OCI-LY1 (cell line): ENCODE measurements around the gene VAV2.

ENCODE experiments used
- H2AFZ ChIP-seq: fragments of 200-600 bp; sonication (generic), shearing (Covaris generic); 2 replicates; pipeline ENCODE4 v1.6.0; 2014; ENCODE audit warnings: antibody characterized with exemption, mild to moderate bottlenecking, low read length
- H3F3A ChIP-seq: fragments of 200-600 bp; sonication (generic), shearing (Covaris generic); 2 replicates; pipeline ENCODE4 v1.6.0; 2014; ENCODE audit warnings: mild to moderate bottlenecking, antibody characterized with exemption, low read length, moderate library complexity; ENCODE audit not compliant: insufficient read depth
- H3K27ac ChIP-seq: fragments of 200-600 bp; sonication (generic); 2 replicates; pipeline ENCODE4 v1.5.1; 2014; ENCODE audit warnings: low read length, mixed run types, mild to moderate bottlenecking, low read depth; ENCODE audit not compliant: poor library complexity, severe bottlenecking
- H3K27me3 ChIP-seq: fragments of 200-600 bp; sonication (generic); 2 replicates; pipeline ENCODE4 v1.6.0; 2014; ENCODE audit warnings: antibody characterized with exemption, mild to moderate bottlenecking, low read length, moderate library complexity; ENCODE audit not compliant: insufficient read depth
- H3K36me3 ChIP-seq: fragments of 200-600 bp; sonication (generic); 2 replicates; pipeline ENCODE4 v1.6.1; 2014; ENCODE audit warnings: mild to moderate bottlenecking, antibody characterized with exemption, low read length, moderate library complexity, mixed read lengths; ENCODE audit not compliant: insufficient read depth
- H3K4me1 ChIP-seq: fragments of 200-600 bp; sonication (generic); 2 replicates; pipeline ENCODE4 v1.5.1; 2014; ENCODE audit warnings: mild to moderate bottlenecking, low read length, moderate library complexity; ENCODE audit not compliant: insufficient read depth, severe bottlenecking
- H3K4me2 ChIP-seq: fragments of 200-600 bp; sonication (generic), shearing (Covaris generic); 2 replicates; pipeline ENCODE4 v1.6.1; 2014; ENCODE audit warnings: low read length
- H3K4me3 ChIP-seq: fragments of 200-600 bp; sonication (generic); 2 replicates; pipeline ENCODE4 v1.5.1; 2014; ENCODE audit warnings: low read length, low read depth, mild to moderate bottlenecking, mixed read lengths; ENCODE audit not compliant: poor library complexity, severe bottlenecking
- H3K79me2 ChIP-seq: fragments of 200-600 bp; shearing (Covaris generic); 2 replicates; pipeline ENCODE4 v1.6.1; 2016; ENCODE audit warnings: mixed run types, low read length, mixed read lengths; ENCODE audit not compliant: insufficient read depth
- H3K9ac ChIP-seq: fragments of 200-600 bp; sonication (generic), shearing (Covaris generic); 2 replicates; pipeline ENCODE4 v1.6.1; 2014; ENCODE audit warnings: mild to moderate bottlenecking, low read length, mixed read lengths
- H3K9me2 ChIP-seq: fragments of 200-600 bp; sonication (generic), shearing (Covaris generic); 2 replicates; pipeline ENCODE4 v1.6.1; 2014; ENCODE audit warnings: low read depth, mild to moderate bottlenecking, low read length, mixed read lengths
- H3K9me3 ChIP-seq: fragments of 200-600 bp; shearing (Covaris generic); 2 replicates; pipeline ENCODE4 v1.6.1; 2014; ENCODE audit warnings: low read length, mixed read lengths
- H4K20me1 ChIP-seq: fragments of 200-600 bp; sonication (generic), shearing (Covaris generic); 2 replicates; pipeline ENCODE4 v1.6.0; 2016; ENCODE audit warnings: mild to moderate bottlenecking, low read length; ENCODE audit not compliant: insufficient read depth
- CTCF ChIP-seq: fragments of 200-600 bp; sonication (generic), shearing (Covaris generic); IDR thresholded peaks from 2 replicates; pipeline ENCODE4 v1.5.1; 2017; ENCODE audit warnings: mild to moderate bottlenecking, antibody characterized with exemption, low read length, moderate library complexity, mixed read lengths
- EZH2 ChIP-seq: fragments of 200-600 bp; sonication (generic), shearing (Covaris generic); IDR thresholded peaks from 2 replicates; pipeline ENCODE4 v1.8.0; 2017; ENCODE audit warnings: borderline replicate concordance, mixed run types, mild to moderate bottlenecking, antibody characterized with exemption, low read length, moderate library complexity, mixed read lengths

VAV2 gene

GRCh38 chr9:133758228-133758627 lies 233.9 kb downstream of the VAV2 start:
- H3K4me2 ChIP-seq = no peak overlapping the region
- no peaks in the 10 kb centered on the region for H3F3A ChIP-seq
- H2AFZ ChIP-seq = no peak overlapping the region
- no peaks in the 10 kb centered on the region for H4K20me1 ChIP-seq
- H3K9me3 ChIP-seq = no peaks in the 10 kb centered on the region
- H3K79me2 ChIP-seq = no peaks in the 10 kb centered on the region
- H3K36me3 ChIP-seq = no peaks in the 10 kb centered on the region
- TF ChIP-seq CTCF (no peak), EZH2 (no peak)
- H3K27ac ChIP-seq = no peak overlapping the region
- H3K9ac ChIP-seq = no peak overlapping the region
- no peaks in the 10 kb centered on the region for H3K4me1 ChIP-seq
- no peaks in the 10 kb centered on the region for H3K9me2 ChIP-seq
- no peak overlapping the region for H3K4me3 ChIP-seq
- H3K27me3 ChIP-seq = peaks cover 3% of the 10 kb centered on the region; the same call in 1 of the 2 replicates

GRCh38 chr9:133754688-133755227 lies 237.4 kb downstream of the VAV2 start:
- no peak for TF ChIP-seq EZH2
- no peak for TF ChIP-seq CTCF
- no peaks in the 10 kb centered on the region for H3K36me3 ChIP-seq
- no peaks in the 10 kb centered on the region for H3F3A ChIP-seq
- no peaks in the 10 kb centered on the region for H3K9me2 ChIP-seq
- no peak overlapping the region for H3K9ac ChIP-seq
- no peak overlapping the region for H3K4me3 ChIP-seq
- no peaks in the 10 kb centered on the region for H3K9me3 ChIP-seq
- H3K4me1 ChIP-seq = no peaks in the 10 kb centered on the region
- no peaks in the 10 kb centered on the region for H4K20me1 ChIP-seq
- H3K79me2 ChIP-seq = no peaks in the 10 kb centered on the region
- H3K27ac ChIP-seq = no peak overlapping the region
- no peak overlapping the region for H2AFZ ChIP-seq
- H3K4me2 ChIP-seq = no peak overlapping the region
- H3K27me3 ChIP-seq = peaks cover 12% of the 10 kb centered on the region; the same call in 1 of the 2 replicates

- no peaks in the 10 kb centered on the region for H3K36me3 ChIP-seq
- H3K79me2 ChIP-seq = no peaks in the 10 kb centered on the region
- no peaks in the 10 kb centered on the region for H3K9me3 ChIP-seq
- TF ChIP-seq CTCF = no peak
- TF ChIP-seq EZH2 = no peak
- H3K27ac ChIP-seq = no peak overlapping the region
- no peaks in the 10 kb centered on the region for H3K9me2 ChIP-seq
- no peaks in the 10 kb centered on the region for H3K4me1 ChIP-seq
- H3K4me2 ChIP-seq = no peak overlapping the region
- H3K27me3 ChIP-seq = peaks cover 12% of the 10 kb centered on the region; the same call in 1 of the 2 replicates
- no peaks in the 10 kb centered on the region for H3F3A ChIP-seq
- no peak overlapping the region for H3K4me3 ChIP-seq
- no peak overlapping the region for H2AFZ ChIP-seq
- H3K9ac ChIP-seq = no peak overlapping the region
- H4K20me1 ChIP-seq = no peaks in the 10 kb centered on the region
Observed at GRCh38 chr9:133754187-133754586, 237.9 kb downstream of the VAV2 start.
